IMR-90 (cell line): ENCODE measurements around the gene CREB5. TPM values are rescaled to one million over a fixed set of nuclear protein-coding genes. Genes with fewer than 3 reads are reported as not detected.
A peak's percentile ranks its signal among the peaks of the same experiment; 100 is the strongest.

Source experiments
- ATAC-seq: fragments of 200-7000 bp; cut with Tn5 transposase; 2 replicates; pipeline ENCODE4 v1.9.1; 2020; ENCODE audit warnings: low read depth, mild to moderate bottlenecking, moderate library complexity
- BruUV-seq: library from RNA; stranded (reverse); fragments of 400-500 nt; replicated peaks from 2 replicates; lab custom pipeline; 2021; lab: Mats Ljungman, UMichigan
- CTCF ChIA-PET: fragments of 300-600 bp; formaldehyde crosslinking; extraction: SDS; loops from one replicate; lab custom pipeline; 2021; ENCODE audit warnings: antibody characterized with exemption; lab: Yijun Ruan, JAX
- POLR2A ChIA-PET: fragments of 300-600 bp; sonication (Branson Sonifier 250); formaldehyde crosslinking; loops from one replicate; lab custom pipeline; 2022; ENCODE audit warnings: antibody characterized with exemption; ENCODE audit not compliant: unreplicated experiment; lab: Charles Lee
- DNase-seq: peaks from one replicate; pipeline ENCODE4 v3.0.0; 2013
- H2AFZ ChIP-seq: replicated peaks from 2 replicates; pipeline ENCODE3; 2013; ENCODE audit warnings: low read length, mild to moderate bottlenecking; ENCODE audit not compliant: poor library complexity
- H2AK5ac ChIP-seq: 2 replicates; pipeline ENCODE4 v1.6.1; 2013; ENCODE audit warnings: low read depth, low read length, inconsistent platforms
- H2AK9ac ChIP-seq: replicated peaks from 2 replicates; pipeline ENCODE3; 2013; ENCODE audit warnings: mild to moderate bottlenecking, low read depth, low read length, moderate library complexity; ENCODE audit not compliant: poor library complexity
- H2BK120ac ChIP-seq: 2 replicates; pipeline ENCODE4 v1.6.1; 2013; ENCODE audit warnings: low read depth, low read length, inconsistent platforms
- H2BK15ac ChIP-seq: 3 replicates; pipeline ENCODE4 v1.6.1; 2013; ENCODE audit warnings: low read depth, low read length, inconsistent platforms
- H2BK20ac ChIP-seq: 2 replicates; pipeline ENCODE4 v1.6.1; 2013; ENCODE audit warnings: low read depth, mild to moderate bottlenecking, inconsistent platforms, low read length, moderate library complexity
- H2BK5ac ChIP-seq: 2 replicates; pipeline ENCODE4 v1.6.1; 2013; ENCODE audit warnings: mild to moderate bottlenecking, low read depth, low read length, inconsistent platforms; ENCODE audit not compliant: poor library complexity, severe bottlenecking
- H3K14ac ChIP-seq: replicated peaks from 2 replicates; pipeline ENCODE4 v1.6.1; 2013; ENCODE audit warnings: low read depth, low read length, inconsistent platforms
- H3K18ac ChIP-seq: 2 replicates; pipeline ENCODE4 v1.6.1; 2013; ENCODE audit warnings: low read depth, low read length, control low read depth
- H3K23ac ChIP-seq: 2 replicates; pipeline ENCODE4 v1.6.1; 2013; ENCODE audit warnings: low read depth, low read length, inconsistent platforms
- H3K27ac ChIP-seq: 2 replicates; pipeline ENCODE4 v1.5.1; 2013; ENCODE audit warnings: mild to moderate bottlenecking, control low read depth, low read length; ENCODE audit not compliant: insufficient read depth
- H3K27me3 ChIP-seq: 2 replicates; pipeline ENCODE4 v1.6.1; 2013; ENCODE audit warnings: low read length; ENCODE audit not compliant: control insufficient read depth, insufficient read depth
- H3K36me3 ChIP-seq: 2 replicates; pipeline ENCODE4 v1.6.1; 2013; ENCODE audit warnings: low read length, mixed read lengths; ENCODE audit not compliant: control insufficient read depth, insufficient read depth
- H3K4ac ChIP-seq: 2 replicates; pipeline ENCODE4 v1.6.1; 2013; ENCODE audit warnings: low read depth, low read length, inconsistent platforms
- H3K4me1 ChIP-seq: 2 replicates; pipeline ENCODE4 v1.6.1; 2013; ENCODE audit warnings: low read length, mixed read lengths; ENCODE audit not compliant: control insufficient read depth, insufficient read depth
- H3K4me2 ChIP-seq: 2 replicates; pipeline ENCODE4 v1.6.1; 2013; ENCODE audit warnings: low read depth, mild to moderate bottlenecking, control low read depth, low read length, moderate library complexity
- H3K4me3 ChIP-seq: 2 replicates; pipeline ENCODE4 v1.5.1; 2013; ENCODE audit warnings: low read depth, mild to moderate bottlenecking, control low read depth, low read length, moderate library complexity; ENCODE audit not compliant: insufficient read depth
- H3K56ac ChIP-seq: 2 replicates; pipeline ENCODE4 v1.6.1; 2013; ENCODE audit warnings: low read length, inconsistent platforms; ENCODE audit not compliant: insufficient read depth; ENCODE audit errors: extremely low read depth
- H3K79me1 ChIP-seq, 2 experiments: 2 replicates each; pipeline ENCODE4 v1.6.1; 2013; ENCODE audit warnings: low read length in 2 of 2, inconsistent platforms in 1 of 2, low read depth in 1 of 2
- H3K9ac ChIP-seq: 2 replicates; pipeline ENCODE4 v1.6.1; 2013; ENCODE audit warnings: low read depth, low read length, control low read depth
- H3K9me1 ChIP-seq: 2 replicates; pipeline ENCODE4 v1.6.1; 2013; ENCODE audit warnings: low read length, inconsistent platforms; ENCODE audit not compliant: insufficient read depth
- H3K9me3 ChIP-seq: 2 replicates; pipeline ENCODE4 v1.6.1; 2013; ENCODE audit warnings: low read length; ENCODE audit not compliant: control insufficient read depth, insufficient read depth
- H4K20me1 ChIP-seq: 2 replicates; pipeline ENCODE4 v1.6.1; 2013; ENCODE audit warnings: low read length, inconsistent platforms; ENCODE audit not compliant: insufficient read depth
- H4K5ac ChIP-seq: 2 replicates; pipeline ENCODE4 v1.6.1; 2013; ENCODE audit warnings: mild to moderate bottlenecking, low read depth, low read length, control low read depth
- H4K8ac ChIP-seq, 2 experiments: 2 replicates each; pipeline ENCODE4 v1.6.1; 2013; ENCODE audit warnings: low read depth in 2 of 2, low read length in 2 of 2, control low read depth in 1 of 2, inconsistent platforms in 1 of 2
- H4K91ac ChIP-seq: 2 replicates; pipeline ENCODE4 v1.6.1; 2013; ENCODE audit warnings: low read depth, low read length, inconsistent platforms; ENCODE audit not compliant: insufficient read depth
- BHLHE40 ChIP-seq: fragments of 150-350 bp; IDR thresholded peaks from 2 replicates; pipeline ENCODE4 v1.6.1; 2016; ENCODE audit warnings: mild to moderate bottlenecking, low read depth, low read length
- CEBPB ChIP-seq: IDR thresholded peaks from 2 replicates; pipeline ENCODE4 v1.6.1; 2012; ENCODE audit warnings: low read depth, low read length, improper control_type of control experiment
- CHD1 ChIP-seq: IDR thresholded peaks from 2 replicates; pipeline ENCODE4 v1.6.1; 2012; ENCODE audit warnings: low read depth, low read length, improper control_type of control experiment
- CTCF ChIP-seq: conservative IDR thresholded peaks from 2 replicates; pipeline ENCODE4 v1.5.1; 2012; ENCODE audit warnings: mild to moderate bottlenecking, low read depth, low read length, improper control_type of control experiment
- ELK1 ChIP-seq: fragments of 150-350 bp; IDR thresholded peaks from 2 replicates; pipeline ENCODE4 v1.6.1; 2016; ENCODE audit warnings: low read depth, mild to moderate bottlenecking, low read length, moderate library complexity, borderline replicate concordance
- FOS ChIP-seq: fragments of 150-350 bp; IDR thresholded peaks from 2 replicates; pipeline ENCODE4 v1.6.1; 2016; ENCODE audit warnings: low read depth, low read length
- MAFK ChIP-seq: IDR thresholded peaks from 2 replicates; pipeline ENCODE4 v1.6.1; 2012; ENCODE audit warnings: low read depth, low read length, improper control_type of control experiment
- MAZ ChIP-seq: IDR thresholded peaks from 2 replicates; pipeline ENCODE4 v1.6.1; 2012; ENCODE audit warnings: low read depth, mild to moderate bottlenecking, low read length, improper control_type of control experiment, moderate library complexity, borderline replicate concordance
- MXI1 ChIP-seq: IDR thresholded peaks from 2 replicates; pipeline ENCODE4 v1.6.1; 2012; ENCODE audit warnings: low read depth, mild to moderate bottlenecking, low read length, moderate library complexity, borderline replicate concordance
- NFE2L2 ChIP-seq: fragments of 150-350 bp; IDR thresholded peaks from 2 replicates; pipeline ENCODE4 v1.6.1; 2016; ENCODE audit warnings: low read depth, mild to moderate bottlenecking, low read length
- POLR2A ChIP-seq: IDR thresholded peaks from 2 replicates; pipeline ENCODE4 v1.6.1; 2012; ENCODE audit warnings: mild to moderate bottlenecking, low read depth, low read length
- RAD21 ChIP-seq: IDR thresholded peaks from 2 replicates; pipeline ENCODE4 v1.6.1; 2012; ENCODE audit warnings: low read length, improper control_type of control experiment
- RCOR1 ChIP-seq: IDR thresholded peaks from 2 replicates; pipeline ENCODE4 v1.6.1; 2012; ENCODE audit warnings: mild to moderate bottlenecking, low read length, improper control_type of control experiment; ENCODE audit not compliant: insufficient replicate concordance
- RFX5 ChIP-seq: IDR thresholded peaks from 2 replicates; pipeline ENCODE4 v1.8.0; 2012; ENCODE audit warnings: low read depth, mild to moderate bottlenecking, low read length, moderate library complexity
- SMC3 ChIP-seq: fragments of 150-350 bp; IDR thresholded peaks from 2 replicates; pipeline ENCODE4 v1.6.1; 2016; ENCODE audit warnings: low read depth, mild to moderate bottlenecking, antibody characterized with exemption, low read length, moderate library complexity
- USF2 ChIP-seq: fragments of 150-350 bp; IDR thresholded peaks from 2 replicates; pipeline ENCODE4 v1.6.1; 2017; ENCODE audit warnings: mild to moderate bottlenecking, antibody characterized with exemption, low read length, low read depth
- WGBS, 2 experiments: methylation state at CpG; one replicate each; pipeline versions ENCODE4 v1.1.5 to v1.1.7; 2013; ENCODE audit warnings: missing lambda C conversion rate in 2 of 2; ENCODE audit not compliant: insufficient read length in 1 of 2; ENCODE audit errors: extremely low coverage in 2 of 2; 5-methylcytosine and 5-hydroxymethylcytosine counted together
- dilution Hi-C: fragments of 300-500 bp; cut with HindIII; formaldehyde crosslinking; loops from one replicate; pipeline ENCODE4 v1.14.3; 2018; ENCODE audit warnings: low sequenced_read_pairs; ENCODE audit not compliant: unreplicated experiment
- in situ Hi-C: fragments of 300-500 bp; cut with MboI; formaldehyde crosslinking; loops from 3 replicates; pipeline ENCODE4 v1.14.3; 2019; ENCODE audit warnings: low sequenced_read_pairs, inconsistent platforms, mixed read lengths
- intact Hi-C: fragments of 100-400 bp; cut with micrococcal nuclease; formaldehyde crosslinking; loops from 2 replicates; pipeline ENCODE4 v1.10.0; 2022
- polyA plus RNA-seq, 3 experiments: library from polyadenylated mRNA; depleted of rRNA; stranded (reverse); fragments of >200 nt; gene quantifications; 2 replicates each; pipeline ENCODE4 v1.2.3, GENCODE V29; 2012; ENCODE audit warnings: low replicate concordance in 1 of 3
- total RNA-seq: library from RNA; depleted of rRNA; stranded (reverse); fragments of >200 nt; gene quantifications from 2 replicates; pipeline ENCODE4 v1.2.3, GENCODE V29; 2012

CREB5 gene
- total and polyA plus RNA-seq, 2 of the 4 experiments (the other 2 are of a cell fraction) = 7.3 to 13.1 TPM

GRCh38 chr7:28455486-28455885 lies 43.2 kb downstream of the CREB5 start:
- Histone ChIP-seq H4K91ac (no peak overlapping the region), H3K4me1 (peaks cover 10% of the 10 kb centered on the region), H3K9ac (peak overlapping the region; percentile 45; the same call in 1 of the 2 replicates), H3K18ac (peak overlapping the region; percentile 51; the same call in 1 of the 2 replicates), H2BK15ac (0 out of 3 replicates have a peak overlapping the region, but pooled peaks have one; percentile 1), H3K9me1 (no peaks in the 10 kb centered on the region), H2BK120ac (peak overlapping the region; percentile 53), H2BK20ac (no peak overlapping the region), H2AK9ac (no peak overlapping the region), H4K20me1 (no peaks in the 10 kb centered on the region), H3K4me2 (peak overlapping the region; percentile 41; the same call in 1 of the 2 replicates), H3K9me3 (no peaks in the 10 kb centered on the region), H2AFZ (no peak overlapping the region), H3K14ac (no peak overlapping the region), H3K27ac (peak overlapping the region; percentile 72; the same call in 1 of the 2 replicates), H3K56ac (no peak overlapping the region), H3K4ac (peak overlapping the region; percentile 33), H3K4me3 (no peak overlapping the region), H3K27me3 (no peaks in the 10 kb centered on the region; the same call in 1 of the 2 replicates), H3K79me1 (no peaks in the 10 kb centered on the region), H2AK5ac (peak overlapping the region; percentile 33; the same call in 1 of the 2 replicates), H4K8ac (peak overlapping the region in 1 of 2 experiments; percentile 47; a peak in 2 of 4 replicates), H3K36me3 (no peaks in the 10 kb centered on the region), H4K5ac (peak overlapping the region; percentile 28; the same call in 1 of the 2 replicates), H3K23ac (peak overlapping the region; percentile 62), H2BK5ac (no peak overlapping the region)
- dilution Hi-C loops = no loop called here
- intact Hi-C loops = no loop called here
- in situ Hi-C loops = no loop called here
- BruUV-seq = no TSS peak
- CTCF ChIA-PET = no interaction called here
- ATAC-seq (peak; percentile 38), DNase-seq (no peak)
- TF ChIP-seq MAZ (no peak), RFX5 (no peak), CHD1 (no peak), MXI1 (no peak), SMC3 (no peak), MAFK (no peak), USF2 (no peak), FOS (no peak), RAD21 (no peak), NFE2L2 (no peak), CEBPB (no peak), POLR2A (no peak), ELK1 (no peak), RCOR1 (no peak), BHLHE40 (no peak), CTCF (no peak)
- WGBS, 2 experiments = 94% methylated on average over 3 of the region's 5 CpGs; no CpG with 5 or more reads in 1 of the 2 experiments
- POLR2A ChIA-PET = no interaction called here
